OCI-LY1 (cell line): Measurements from ENCODE around the gene MMP23B.

Source experiments
- H2AFZ ChIP-seq: fragments of 200-600 bp; sonication (generic), shearing (Covaris generic); 2 replicates; pipeline ENCODE4 v1.6.0; 2014; ENCODE audit warnings: antibody characterized with exemption, mild to moderate bottlenecking, low read length
- H3F3A ChIP-seq: fragments of 200-600 bp; sonication (generic), shearing (Covaris generic); 2 replicates; pipeline ENCODE4 v1.6.0; 2014; ENCODE audit warnings: mild to moderate bottlenecking, antibody characterized with exemption, low read length, moderate library complexity; ENCODE audit not compliant: insufficient read depth
- H3K27ac ChIP-seq: fragments of 200-600 bp; sonication (generic); 2 replicates; pipeline ENCODE4 v1.5.1; 2014; ENCODE audit warnings: low read length, mixed run types, mild to moderate bottlenecking, low read depth; ENCODE audit not compliant: poor library complexity, severe bottlenecking
- H3K27me3 ChIP-seq: fragments of 200-600 bp; sonication (generic); 2 replicates; pipeline ENCODE4 v1.6.0; 2014; ENCODE audit warnings: antibody characterized with exemption, mild to moderate bottlenecking, low read length, moderate library complexity; ENCODE audit not compliant: insufficient read depth
- H3K36me3 ChIP-seq: fragments of 200-600 bp; sonication (generic); 2 replicates; pipeline ENCODE4 v1.6.1; 2014; ENCODE audit warnings: mild to moderate bottlenecking, antibody characterized with exemption, low read length, moderate library complexity, mixed read lengths; ENCODE audit not compliant: insufficient read depth
- H3K4me1 ChIP-seq: fragments of 200-600 bp; sonication (generic); 2 replicates; pipeline ENCODE4 v1.5.1; 2014; ENCODE audit warnings: mild to moderate bottlenecking, low read length, moderate library complexity; ENCODE audit not compliant: insufficient read depth, severe bottlenecking
- H3K4me2 ChIP-seq: fragments of 200-600 bp; sonication (generic), shearing (Covaris generic); 2 replicates; pipeline ENCODE4 v1.6.1; 2014; ENCODE audit warnings: low read length
- H3K4me3 ChIP-seq: fragments of 200-600 bp; sonication (generic); 2 replicates; pipeline ENCODE4 v1.5.1; 2014; ENCODE audit warnings: low read length, low read depth, mild to moderate bottlenecking, mixed read lengths; ENCODE audit not compliant: poor library complexity, severe bottlenecking
- H3K79me2 ChIP-seq: fragments of 200-600 bp; shearing (Covaris generic); 2 replicates; pipeline ENCODE4 v1.6.1; 2016; ENCODE audit warnings: mixed run types, low read length, mixed read lengths; ENCODE audit not compliant: insufficient read depth
- H3K9ac ChIP-seq: fragments of 200-600 bp; sonication (generic), shearing (Covaris generic); 2 replicates; pipeline ENCODE4 v1.6.1; 2014; ENCODE audit warnings: mild to moderate bottlenecking, low read length, mixed read lengths
- H3K9me2 ChIP-seq: fragments of 200-600 bp; sonication (generic), shearing (Covaris generic); 2 replicates; pipeline ENCODE4 v1.6.1; 2014; ENCODE audit warnings: low read depth, mild to moderate bottlenecking, low read length, mixed read lengths
- H3K9me3 ChIP-seq: fragments of 200-600 bp; shearing (Covaris generic); 2 replicates; pipeline ENCODE4 v1.6.1; 2014; ENCODE audit warnings: low read length, mixed read lengths
- H4K20me1 ChIP-seq: fragments of 200-600 bp; sonication (generic), shearing (Covaris generic); 2 replicates; pipeline ENCODE4 v1.6.0; 2016; ENCODE audit warnings: mild to moderate bottlenecking, low read length; ENCODE audit not compliant: insufficient read depth
- EZH2 ChIP-seq: fragments of 200-600 bp; sonication (generic), shearing (Covaris generic); IDR thresholded peaks from 2 replicates; pipeline ENCODE4 v1.8.0; 2017; ENCODE audit warnings: borderline replicate concordance, mixed run types, mild to moderate bottlenecking, antibody characterized with exemption, low read length, moderate library complexity, mixed read lengths
- TF ChIP-seq, protein P1 (sequence below): fragments of 200-600 bp; sonication (generic), shearing (Covaris generic); IDR thresholded peaks from 2 replicates; pipeline ENCODE4 v1.5.1; 2017; ENCODE audit warnings: mild to moderate bottlenecking, antibody characterized with exemption, low read length, moderate library complexity, mixed read lengths

MMP23B gene

GRCh38 chr1:1680912-1681273 is 48.9 kb downstream of the MMP23B start:
- H3K79me2 ChIP-seq = no peaks in the 10 kb centered on the region
- H3K9me2 ChIP-seq = no peaks in the 10 kb centered on the region
- TF ChIP-seq, protein P1, sequence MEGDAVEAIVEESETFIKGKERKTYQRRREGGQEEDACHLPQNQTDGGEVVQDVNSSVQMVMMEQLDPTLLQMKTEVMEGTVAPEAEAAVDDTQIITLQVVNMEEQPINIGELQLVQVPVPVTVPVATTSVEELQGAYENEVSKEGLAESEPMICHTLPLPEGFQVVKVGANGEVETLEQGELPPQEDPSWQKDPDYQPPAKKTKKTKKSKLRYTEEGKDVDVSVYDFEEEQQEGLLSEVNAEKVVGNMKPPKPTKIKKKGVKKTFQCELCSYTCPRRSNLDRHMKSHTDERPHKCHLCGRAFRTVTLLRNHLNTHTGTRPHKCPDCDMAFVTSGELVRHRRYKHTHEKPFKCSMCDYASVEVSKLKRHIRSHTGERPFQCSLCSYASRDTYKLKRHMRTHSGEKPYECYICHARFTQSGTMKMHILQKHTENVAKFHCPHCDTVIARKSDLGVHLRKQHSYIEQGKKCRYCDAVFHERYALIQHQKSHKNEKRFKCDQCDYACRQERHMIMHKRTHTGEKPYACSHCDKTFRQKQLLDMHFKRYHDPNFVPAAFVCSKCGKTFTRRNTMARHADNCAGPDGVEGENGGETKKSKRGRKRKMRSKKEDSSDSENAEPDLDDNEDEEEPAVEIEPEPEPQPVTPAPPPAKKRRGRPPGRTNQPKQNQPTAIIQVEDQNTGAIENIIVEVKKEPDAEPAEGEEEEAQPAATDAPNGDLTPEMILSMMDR = no peak
- no peak for TF ChIP-seq EZH2
- H3K36me3 ChIP-seq = no peaks in the 10 kb centered on the region
- no peak overlapping the region for H3K4me3 ChIP-seq
- H3K9me3 ChIP-seq = no peaks in the 10 kb centered on the region
- H3K27ac ChIP-seq = no peak overlapping the region
- peaks cover 26% of the 10 kb centered on the region for H3K4me1 ChIP-seq
- no peak overlapping the region for H3K4me2 ChIP-seq
- no peaks in the 10 kb centered on the region for H3K27me3 ChIP-seq
- H3K9ac ChIP-seq = no peak overlapping the region
- H3F3A ChIP-seq = no peaks in the 10 kb centered on the region
- no peaks in the 10 kb centered on the region for H4K20me1 ChIP-seq
- H2AFZ ChIP-seq = no peak overlapping the region

DNA sequence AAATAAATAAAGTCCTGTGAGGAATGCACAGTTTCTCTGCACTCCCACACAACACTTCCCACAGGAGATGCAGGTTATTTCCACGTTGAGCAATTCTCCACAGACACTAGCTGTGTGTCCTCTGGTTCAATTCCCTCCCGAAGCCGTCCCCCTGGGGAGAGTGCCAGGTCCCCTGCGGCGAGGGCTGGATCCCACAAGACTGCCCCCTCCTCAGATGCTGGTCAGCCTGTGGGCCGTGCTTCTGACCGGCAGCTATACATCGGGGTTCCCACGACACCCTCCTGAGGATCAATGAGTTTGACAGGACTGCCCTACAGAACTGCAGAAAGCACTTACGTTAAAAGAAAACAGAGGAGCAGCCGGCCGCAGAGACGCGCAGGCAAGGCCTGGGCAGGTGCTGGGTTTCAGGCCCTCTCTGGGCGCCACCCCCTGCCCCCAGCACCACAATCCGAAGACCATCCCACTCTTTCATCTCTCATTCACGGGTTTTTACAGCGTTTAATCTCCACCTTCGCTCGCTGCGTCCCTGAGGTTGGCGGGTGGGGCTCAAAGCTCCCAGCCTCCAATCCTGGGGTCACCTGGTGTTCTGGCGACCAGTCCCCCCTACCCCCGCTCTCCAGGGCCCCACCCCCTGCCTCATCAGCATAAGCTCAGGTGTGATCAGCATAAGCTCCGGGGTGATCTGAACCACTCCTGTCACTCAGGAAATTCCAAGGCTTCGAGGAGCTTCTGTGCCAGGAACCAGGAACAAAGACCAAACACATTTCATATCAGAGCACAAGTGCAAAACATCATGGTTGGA is 51.3 kb downstream of the MMP23B start:
- no peaks in the 10 kb centered on the region for H3K9me3 ChIP-seq

More for the DNA sequence above, 51.3 kb downstream of the MMP23B start:
- H3K27ac ChIP-seq = no peak overlapping the region
- H3K4me2 ChIP-seq = no peak overlapping the region
- no peak overlapping the region for H3K9ac ChIP-seq
- no peaks in the 10 kb centered on the region for H3F3A ChIP-seq
- no peaks in the 10 kb centered on the region for H3K36me3 ChIP-seq
- no peaks in the 10 kb centered on the region for H4K20me1 ChIP-seq
- no peaks in the 10 kb centered on the region for H3K79me2 ChIP-seq
- H3K9me2 ChIP-seq = no peaks in the 10 kb centered on the region
- H3K4me1 ChIP-seq = peaks cover 25% of the 10 kb centered on the region
- H3K27me3 ChIP-seq = no peaks in the 10 kb centered on the region
- no peak overlapping the region for H2AFZ ChIP-seq
- TF ChIP-seq EZH2 = no peak
- TF ChIP-seq, protein P1 = no peak
- H3K4me3 ChIP-seq = no peak overlapping the region
